NT2/D1 (cell line): ENCODE measurements around the gene PPFIA1.

Experiments used
- SUZ12 ChIP-seq: IDR thresholded peaks from 2 replicates; pipeline ENCODE4 v1.6.1; 2011; ENCODE audit not compliant: insufficient read length, insufficient read depth; ENCODE audit errors: extremely low read depth
- YY1 ChIP-seq: IDR thresholded peaks from 2 replicates; pipeline ENCODE4 v1.6.1; 2011; ENCODE audit not compliant: insufficient read length, insufficient read depth
- ZNF274 ChIP-seq: IDR thresholded peaks from 2 replicates; pipeline ENCODE4 v1.6.1; 2011; ENCODE audit warnings: mild to moderate bottlenecking, low read depth, low read length

DNA sequence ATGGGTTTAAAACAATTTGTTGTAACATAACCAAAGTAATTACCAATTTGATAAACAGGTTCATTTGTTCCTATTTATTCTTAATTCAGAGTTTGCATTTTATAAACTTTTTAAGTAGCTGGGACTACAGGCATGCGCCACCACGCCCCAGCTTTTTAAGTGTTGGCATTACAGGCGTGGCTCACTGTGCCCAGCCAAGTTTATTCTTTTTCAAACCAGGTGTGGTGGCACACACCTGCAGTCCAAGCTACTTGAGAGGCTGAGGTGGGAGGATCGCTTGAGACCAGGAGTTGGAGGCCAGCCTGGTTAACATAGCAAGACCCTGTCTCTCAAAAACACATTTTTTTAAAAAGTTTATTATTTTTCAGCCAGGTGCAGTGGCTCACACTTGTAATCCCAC, 19.1 kb downstream of the PPFIA1 start:
- TF ChIP-seq YY1, result no peak
- TF ChIP-seq SUZ12, result no peak
- no peak for TF ChIP-seq ZNF274
